ENCODE measurements around the gene GBGT1. TPM values are rescaled to one million over a fixed set of nuclear protein-coding genes. Genes with fewer than 3 reads are reported as not detected.

The GBGT1 gene
- polyA plus RNA-seq, 1 of the 3 experiments (the other 2 are of a cell fraction): 0.51 TPM

- no peak overlapping the region for H2AFZ ChIP-seq (ENCODE audit: low read depth)
- ChIA-PET POLR2A (no interaction called here), CTCF (interaction anchor here (1.5 to 11.6 kb wide), 4 partner anchors 8 to 124 kb away, joined by 4 to 810 read pairs (median 129); partner anchors contain the start of genes GTF3C5 and RALGDS)
- TF ChIP-seq EZH2phosphoT487 (IDR thresholded peaks at IDR 0.05; ENCODE audit: borderline replicate concordance, low read depth): no peak
- TF ChIP-seq TAF1 (IDR thresholded peaks at IDR 0.05; ENCODE audit: borderline replicate concordance, low read depth, low read length): no peak
- TF ChIP-seq SIN3A (IDR thresholded peaks at IDR 0.05; ENCODE audit: borderline replicate concordance, low read depth, low read length): no peak
- TF ChIP-seq MAX (IDR thresholded peaks at IDR 0.05; ENCODE audit: low read depth): no peak
- no peak for TF ChIP-seq RAD21 (IDR thresholded peaks at IDR 0.05; ENCODE audit: low read length)
- TF ChIP-seq MXI1 (IDR thresholded peaks at IDR 0.05; ENCODE audit: low read depth, low read length): no peak
- no peak for TF ChIP-seq RXRA (IDR thresholded peaks at IDR 0.05; ENCODE audit: borderline replicate concordance, low read depth)
- no peak for TF ChIP-seq MEF2A (IDR thresholded peaks at IDR 0.05; ENCODE audit: borderline replicate concordance, low read depth)
- WGBS (ENCODE audit: low lambda C conversion rate): 87% methylated on average over 11 of the region's 14 CpGs
- H3K27me3 ChIP-seq (ENCODE audit: insufficient read depth): no peaks in the 10 kb centered on the region
- no peak overlapping the region for H3K4me2 ChIP-seq
- H3K4me1 ChIP-seq (ENCODE audit: control insufficient read depth in 1 of 2, insufficient read depth in 2 of 2, low read depth in 1 of 2, low read length in 1 of 2): peaks cover 0 to 14% of the 10 kb centered on the region in 2 experiments; a peak in 2 of 4 replicates
- H3K79me2 ChIP-seq (ENCODE audit: insufficient read depth): peaks cover 9% of the 10 kb centered on the region; the same call in 1 of the 2 replicates
- no peak for DNase-seq
- H3K4me3 ChIP-seq (ENCODE audit: low read depth in 2 of 2, low read length in 1 of 2): no peak overlapping the region
- H3K9ac ChIP-seq: no peak overlapping the region
- no peaks in the 10 kb centered on the region for H3K9me3 ChIP-seq
- no peak overlapping the region for H3K27ac ChIP-seq (ENCODE audit: low read depth in 2 of 2, low read length in 1 of 2)
- H3K36me3 ChIP-seq (replicated peaks in 1 of 2; ENCODE audit: control insufficient read depth in 1 of 2, insufficient read depth in 2 of 2, low read length in 1 of 2): no peaks in the 10 kb centered on the region
- peaks cover 6% of the 10 kb centered on the region for H4K20me1 ChIP-seq (ENCODE audit: insufficient read depth)
- peaks cover 9% of the 10 kb centered on the region for H3F3A ChIP-seq (replicated peaks; ENCODE audit: insufficient read depth)
- no peaks in the 10 kb centered on the region for H3K9me2 ChIP-seq
Observed at GRCh38 chr9:133151601-133152525, 11.9 kb downstream of the GBGT1 start.

GRCh38 chr9:133151041-133151440, 12.7 kb downstream of the GBGT1 start:
- Histone ChIP-seq H3K27ac (ENCODE audit: low read depth in 2 of 2, low read length in 1 of 2) (no peak overlapping the region), H3F3A (replicated peaks; ENCODE audit: insufficient read depth) (peaks cover 9% of the 10 kb centered on the region), H3K4me2 (no peak overlapping the region), H3K9me2 (no peaks in the 10 kb centered on the region), H4K20me1 (ENCODE audit: insufficient read depth) (peaks cover 12% of the 10 kb centered on the region), H3K79me2 (ENCODE audit: insufficient read depth) (peaks cover 15% of the 10 kb centered on the region; the same call in 1 of the 2 replicates), H3K9ac (no peak overlapping the region), H3K4me3 (ENCODE audit: low read depth in 2 of 2, low read length in 1 of 2) (no peak overlapping the region), H2AFZ (ENCODE audit: low read depth) (no peak overlapping the region), H3K9me3 (no peaks in the 10 kb centered on the region), H3K36me3 (replicated peaks in 1 of 2; ENCODE audit: control insufficient read depth in 1 of 2, insufficient read depth in 2 of 2, low read length in 1 of 2) (no peaks in the 10 kb centered on the region), H3K27me3 (ENCODE audit: insufficient read depth) (no peaks in the 10 kb centered on the region), H3K4me1 (ENCODE audit: control insufficient read depth in 1 of 2, insufficient read depth in 2 of 2, low read depth in 1 of 2, low read length in 1 of 2) (peaks cover 0 to 17% of the 10 kb centered on the region in 2 experiments; a peak in 2 of 4 replicates)
- ChIA-PET POLR2A (no interaction called here), CTCF (interaction anchor here (1.5 to 11.6 kb wide), 4 partner anchors 9 to 123 kb away, joined by 4 to 810 read pairs (median 129); partner anchors contain the start of genes GTF3C5 and RALGDS)
- WGBS (ENCODE audit: low lambda C conversion rate): 100% methylated on average over 1 of the region's 6 CpGs
- no peak for DNase-seq
- no peak for TF ChIP-seq CTCF (IDR thresholded peaks at IDR 0.05)
- no peak for TF ChIP-seq RFX5 (IDR thresholded peaks at IDR 0.05; ENCODE audit: low read length)
- no peak for TF ChIP-seq RXRA (IDR thresholded peaks at IDR 0.05; ENCODE audit: borderline replicate concordance, low read depth)
- no peak for TF ChIP-seq FOSL2 (IDR thresholded peaks at IDR 0.05; ENCODE audit: borderline replicate concordance, low read depth)
- TF ChIP-seq TAF1 (IDR thresholded peaks at IDR 0.05; ENCODE audit: borderline replicate concordance, low read depth, low read length): no peak
